Measurements from ENCODE around the gene IFRD2. TPM values are rescaled to one million over a fixed set of nuclear protein-coding genes. Genes with fewer than 3 reads are reported as not detected.

The IFRD2 gene
- total RNA-seq, 4 donors from 2014 or later: 63.9 to 96.5 (median 88.4) TPM

- no peak for TF ChIP-seq POLR2A (IDR thresholded peaks at IDR 0.05)
- TF ChIP-seq, protein P1, sequence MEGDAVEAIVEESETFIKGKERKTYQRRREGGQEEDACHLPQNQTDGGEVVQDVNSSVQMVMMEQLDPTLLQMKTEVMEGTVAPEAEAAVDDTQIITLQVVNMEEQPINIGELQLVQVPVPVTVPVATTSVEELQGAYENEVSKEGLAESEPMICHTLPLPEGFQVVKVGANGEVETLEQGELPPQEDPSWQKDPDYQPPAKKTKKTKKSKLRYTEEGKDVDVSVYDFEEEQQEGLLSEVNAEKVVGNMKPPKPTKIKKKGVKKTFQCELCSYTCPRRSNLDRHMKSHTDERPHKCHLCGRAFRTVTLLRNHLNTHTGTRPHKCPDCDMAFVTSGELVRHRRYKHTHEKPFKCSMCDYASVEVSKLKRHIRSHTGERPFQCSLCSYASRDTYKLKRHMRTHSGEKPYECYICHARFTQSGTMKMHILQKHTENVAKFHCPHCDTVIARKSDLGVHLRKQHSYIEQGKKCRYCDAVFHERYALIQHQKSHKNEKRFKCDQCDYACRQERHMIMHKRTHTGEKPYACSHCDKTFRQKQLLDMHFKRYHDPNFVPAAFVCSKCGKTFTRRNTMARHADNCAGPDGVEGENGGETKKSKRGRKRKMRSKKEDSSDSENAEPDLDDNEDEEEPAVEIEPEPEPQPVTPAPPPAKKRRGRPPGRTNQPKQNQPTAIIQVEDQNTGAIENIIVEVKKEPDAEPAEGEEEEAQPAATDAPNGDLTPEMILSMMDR (IDR thresholded peaks at IDR 0.05): no peak
- no peaks in the 10 kb centered on the region for H3K27me3 ChIP-seq
- peak overlapping the region in 1 of 3 donors; percentile 86 for H3K27ac ChIP-seq
- no peak for DNase-seq
- H3K36me3 ChIP-seq: peaks cover 17 to 18% of the 10 kb centered on the region in 2 donors
- no peaks in the 10 kb centered on the region for H3K9me3 ChIP-seq
- no peak overlapping the region for H3K4me3 ChIP-seq (replicated peaks in 1 of 3)
- H3K4me1 ChIP-seq: peaks cover 29 to 70% of the 10 kb centered on the region in 2 donors
- 93% methylated on average over 8 of the region's 8 CpGs for WGBS, 2 donors
- intact Hi-C loops (cut with DNase I): no loop called here
Observed at GRCh38 chr3:50251220-50251619, 41.0 kb downstream of the IFRD2 start.

- Histone ChIP-seq H3K4me3 (replicated peaks in 1 of 3) (no peak overlapping the region), H3K36me3 (peaks cover 15 to 16% of the 10 kb centered on the region in 2 donors), H3K9me3 (no peaks in the 10 kb centered on the region), H3K27ac (peak overlapping the region in 2 of 3 donors; percentile 58 to 86), H3K27me3 (no peaks in the 10 kb centered on the region), H3K4me1 (peaks cover 35 to 76% of the 10 kb centered on the region in 2 donors)
- intact Hi-C loops (cut with DNase I): no loop called here
- no peak for DNase-seq
- TF ChIP-seq, protein P1 (IDR thresholded peaks at IDR 0.05): no peak
- no peak for TF ChIP-seq POLR2A (IDR thresholded peaks at IDR 0.05)
- WGBS, 2 donors: 84 to 90% methylated on average over 4 of the region's 4 CpGs
Observed at GRCh38 chr3:50250514-50250913, 41.7 kb downstream of the IFRD2 start.

- no peak overlapping the region for H3K4me3 ChIP-seq (replicated peaks in 1 of 3)
- H3K27ac ChIP-seq: peak overlapping the region in 2 of 3 donors; percentile 58 to 86
- intact Hi-C loops (cut with DNase I): no loop called here
- no peak for TF ChIP-seq POLR2A (IDR thresholded peaks at IDR 0.05)
- TF ChIP-seq, protein P1 (IDR thresholded peaks at IDR 0.05): no peak
- H3K9me3 ChIP-seq: no peaks in the 10 kb centered on the region
- 85 to 89% methylated on average over 4 to 5 of the region's 5 CpGs for WGBS, 2 donors
- H3K36me3 ChIP-seq: peaks cover 12 to 15% of the 10 kb centered on the region in 2 donors
- H3K4me1 ChIP-seq: peaks cover 38 to 74% of the 10 kb centered on the region in 2 donors
- no peak for DNase-seq
- no peaks in the 10 kb centered on the region for H3K27me3 ChIP-seq
Observed at GRCh38 chr3:50249457-50249856, 42.8 kb downstream of the IFRD2 start.

GRCh38 chr3:50248387-50248786 is 43.8 kb downstream of the IFRD2 start:
- no peak for TF ChIP-seq POLR2A (IDR thresholded peaks at IDR 0.05)
- TF ChIP-seq, protein P1 (IDR thresholded peaks at IDR 0.05): no peak
- H3K4me1 ChIP-seq: peaks cover 41 to 75% of the 10 kb centered on the region in 2 donors
- no peaks in the 10 kb centered on the region for H3K9me3 ChIP-seq
- H3K4me3 ChIP-seq (replicated peaks in 1 of 3): no peak overlapping the region
- intact Hi-C loops (cut with DNase I): no loop called here
- no peaks in the 10 kb centered on the region for H3K27me3 ChIP-seq
- peak; percentile 47 to 48 for DNase-seq
- H3K36me3 ChIP-seq: peaks cover 11 to 12% of the 10 kb centered on the region in 2 donors
- H3K27ac ChIP-seq: peak overlapping the region; percentile 30 to 86 (median 58)
- 19 to 43% methylated on average over 2 to 3 of the region's 3 CpGs for WGBS, 2 donors

GRCh38 chr3:50246517-50246954 is 45.7 kb downstream of the IFRD2 start:
- H3K9me3 ChIP-seq: no peaks in the 10 kb centered on the region
- 31 to 71% methylated on average over 3 to 10 of the region's 10 CpGs for WGBS, 2 donors
- H3K4me1 ChIP-seq: peaks cover 54 to 93% of the 10 kb centered on the region in 2 donors
- no peak overlapping the region for H3K4me3 ChIP-seq (replicated peaks in 1 of 3)
- H3K27me3 ChIP-seq: no peaks in the 10 kb centered on the region
- H3K36me3 ChIP-seq: no peaks in the 10 kb centered on the region
- peak overlapping the region; percentile 17 to 86 (median 79) for H3K27ac ChIP-seq
- TF ChIP-seq, protein P1 (IDR thresholded peaks at IDR 0.05): peak in 1 of 6 experiments; percentile 18
- no peak for TF ChIP-seq POLR2A (IDR thresholded peaks at IDR 0.05)
- no peak for DNase-seq
- intact Hi-C loops (cut with DNase I): no loop called here
